Kidney (tissue), 14 donors: Measurements from ENCODE around the gene GPC5. TPM values are rescaled to one million over a fixed set of nuclear protein-coding genes. Genes with fewer than 3 reads are reported as not detected.

Experiments used
- DNase-seq, 5 donors: peaks; one replicate each; pipeline ENCODE4 v3.0.0-alpha.2; 2013 to 2020
- FAIRE-seq: peaks from 2 replicates; lab custom pipeline; 2012; peaks lifted over from hg19 to GRCh38; lab: Jason Lieb, UNC
- H3K27ac ChIP-seq, 2 donors: one replicate each; pipeline ENCODE4 v1.7.0; 2013; ENCODE audit warnings: low read depth in 2 of 2, low read length in 2 of 2, inconsistent platforms in 1 of 2
- H3K27me3 ChIP-seq: one replicate; pipeline ENCODE4 v1.7.1; 2013; ENCODE audit warnings: low read length, inconsistent platforms; ENCODE audit not compliant: control insufficient read depth, insufficient read depth
- H3K36me3 ChIP-seq, 3 donors: one replicate each; pipeline versions ENCODE4 v1.7.0 to v1.7.1; 2013; ENCODE audit warnings: low read length in 3 of 3, control low read depth in 1 of 3, inconsistent platforms in 1 of 3; ENCODE audit not compliant: insufficient read depth in 3 of 3, control insufficient read depth in 2 of 3
- H3K4me1 ChIP-seq, 3 donors: one replicate each; pipeline versions ENCODE4 v1.7.0 to v1.7.1; 2013; ENCODE audit warnings: low read length in 3 of 3, inconsistent platforms in 1 of 3, low read depth in 1 of 3; ENCODE audit not compliant: control insufficient read depth in 2 of 3, insufficient read depth in 2 of 3
- H3K4me3 ChIP-seq, 3 donors: one replicate each; pipeline versions ENCODE4 v1.7.0 to v1.8.1; 2013; ENCODE audit warnings: low read length in 3 of 3, control low read depth in 1 of 3, inconsistent platforms in 1 of 3
- H3K9ac ChIP-seq, 3 donors: one replicate each; pipeline versions ENCODE4 v1.7.0 to v1.7.1; 2013; ENCODE audit warnings: low read length in 3 of 3, control low read depth in 1 of 3, inconsistent platforms in 1 of 3
- H3K9me3 ChIP-seq, 3 donors: one replicate each; pipeline versions ENCODE4 v1.7.0 to v1.7.1; 2013; ENCODE audit warnings: low read length in 3 of 3, control low read depth in 1 of 3, inconsistent platforms in 1 of 3; ENCODE audit not compliant: control insufficient read depth in 2 of 3, insufficient read depth in 1 of 3
- CTCF ChIP-seq: IDR thresholded peaks from 3 replicates; pipeline ENCODE4 v1.5.1; 2012; ENCODE audit warnings: mild to moderate bottlenecking, moderate library complexity, borderline replicate concordance; ENCODE audit not compliant: insufficient read depth; ENCODE audit errors: extremely low read depth
- intact Hi-C: fragments of 100-400 bp; cut with DNase I; formaldehyde crosslinking; loops from one replicate; pipeline ENCODE4 v1.11.1; 2022
- polyA plus RNA-seq: library from polyadenylated mRNA; stranded (reverse); fragments of 350-450 nt; fragmentation: Illumina TruSeq; extraction: RNeasy Lipid Tissue Mini Kit (QIAGEN cat#74804); gene quantifications from one replicate; pipeline ENCODE4 v1.2.3, GENCODE V29; 2014; ENCODE audit warnings: low read depth, low replicate concordance; ENCODE audit not compliant: insufficient read depth
- total RNA-seq: library from RNA; stranded (reverse); fragmentation: NEBNext Ultra II Directional; extraction: Animal tissue kit (Norgen Biotek cat#: 25700); gene quantifications from one replicate; pipeline ENCODE4 v1.2.1, GENCODE V29; 2021
- donor health status: control.
- donor health status: control.
- donor health status: control.
- donor health status: control.
- donor health status: control.
- donor health status: DM: yes; HTN: yes; CAD: no.
- donor health status: Normal renal cell carcinoma (clear cell type).

The GPC5 gene
- total and polyA plus RNA-seq, 2 donors from 2014 or later = 0.47 to 6.8 TPM

- no peak for FAIRE-seq
- H3K27me3 ChIP-seq = no peaks in the 10 kb centered on the region
- no peak for DNase-seq
- H3K4me1 ChIP-seq = no peaks in the 10 kb centered on the region
- H3K27ac ChIP-seq = no peak overlapping the region
- intact Hi-C loops = no loop called here
- H3K4me3 ChIP-seq = no peak overlapping the region
- TF ChIP-seq CTCF = no peak
- H3K9me3 ChIP-seq = no peaks in the 10 kb centered on the region
- H3K36me3 ChIP-seq = no peaks in the 10 kb centered on the region
- no peak overlapping the region for H3K9ac ChIP-seq
Measured at GRCh38 chr13:92564942-92565341, 1166.5 kb downstream of the GPC5 start.

DNA sequence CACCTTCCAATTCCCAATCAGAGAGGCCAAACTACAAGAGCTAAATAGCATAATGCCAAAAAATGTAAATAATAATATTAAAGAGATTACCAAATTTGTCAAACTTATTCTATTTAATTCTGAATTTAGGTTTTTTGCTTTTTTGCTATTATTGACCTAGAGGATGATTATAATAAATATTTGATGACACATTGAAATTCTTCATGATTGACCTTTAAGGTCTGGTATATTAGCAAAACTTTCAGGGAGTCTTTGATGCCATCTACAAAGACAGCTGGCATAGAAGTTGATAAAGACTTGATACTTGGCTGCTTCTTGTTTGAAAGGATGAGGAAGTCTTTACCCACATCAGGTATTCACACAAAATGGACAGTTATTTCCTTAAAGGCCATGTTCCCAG lies 1168.3 kb downstream of the GPC5 start:
- no peaks in the 10 kb centered on the region for H3K4me1 ChIP-seq
- H3K27ac ChIP-seq = no peak overlapping the region
- FAIRE-seq = no peak
- DNase-seq = no peak
- H3K9me3 ChIP-seq = no peaks in the 10 kb centered on the region
- no peaks in the 10 kb centered on the region for H3K36me3 ChIP-seq
- no peak overlapping the region for H3K4me3 ChIP-seq
- no peaks in the 10 kb centered on the region for H3K27me3 ChIP-seq
- intact Hi-C loops = no loop called here
- no peak for TF ChIP-seq CTCF
- H3K9ac ChIP-seq = no peak overlapping the region

GRCh38 chr13:92572190-92572589 lies 1173.8 kb downstream of the GPC5 start:
- no peak overlapping the region for H3K9ac ChIP-seq
- peak in 1 of 5 donors; percentile 18 for DNase-seq

More at GRCh38 chr13:92572190-92572589, 1173.8 kb downstream of the GPC5 start:
- H3K4me3 ChIP-seq = no peak overlapping the region
- no peak for TF ChIP-seq CTCF
- intact Hi-C loops = no loop called here
- no peaks in the 10 kb centered on the region for H3K9me3 ChIP-seq
- H3K36me3 ChIP-seq = no peaks in the 10 kb centered on the region
- FAIRE-seq = no peak
- H3K4me1 ChIP-seq = no peaks in the 10 kb centered on the region
- no peaks in the 10 kb centered on the region for H3K27me3 ChIP-seq
- no peak overlapping the region for H3K27ac ChIP-seq
